ENCODE data around the gene ADIPOR2.

Gene ADIPOR2

GRCh38 chr12:1646569-1647284 lies 44.1 kb upstream of the ADIPOR2 start:
- H3K9ac ChIP-seq (ENCODE audit: insufficient read length, low read depth), result no peak overlapping the region
- peaks cover 56% of the 10 kb centered on the region for H3K36me3 ChIP-seq (ENCODE audit: insufficient read depth, insufficient read length, low read length)
- no peak for DNase-seq (ENCODE audit: low read depth, low spot score)
- no peak overlapping the region for H3K4me3 ChIP-seq (ENCODE audit: insufficient read length, low read depth)
- TF ChIP-seq ZNF274 (IDR thresholded peaks at IDR 0.05; ENCODE audit: low read depth, low read length) (no peak), YY1 (IDR thresholded peaks at IDR 0.05; ENCODE audit: insufficient read depth, insufficient read length) (no peak), SUZ12 (IDR thresholded peaks at IDR 0.05; ENCODE audit: extremely low read depth, insufficient read depth, insufficient read length) (no peak)
- no peaks in the 10 kb centered on the region for H3K9me3 ChIP-seq (ENCODE audit: insufficient read depth, low read length)
- H3K27me3 ChIP-seq (ENCODE audit: insufficient read depth, insufficient read length), result no peaks in the 10 kb centered on the region
- peaks cover 14% of the 10 kb centered on the region for H3K4me1 ChIP-seq (ENCODE audit: insufficient read depth, insufficient read length)

- Histone ChIP-seq H3K36me3 (ENCODE audit: insufficient read depth, insufficient read length, low read length) (peaks cover 50% of the 10 kb centered on the region), H3K4me1 (ENCODE audit: insufficient read depth, insufficient read length) (peaks cover 10% of the 10 kb centered on the region), H3K9ac (ENCODE audit: insufficient read length, low read depth) (no peak overlapping the region), H3K9me3 (ENCODE audit: insufficient read depth, low read length) (no peaks in the 10 kb centered on the region), H3K4me3 (ENCODE audit: insufficient read length, low read depth) (no peak overlapping the region), H3K27me3 (ENCODE audit: insufficient read depth, insufficient read length) (no peaks in the 10 kb centered on the region)
- DNase-seq (ENCODE audit: low read depth, low spot score), result no peak
- TF ChIP-seq YY1 (IDR thresholded peaks at IDR 0.05; ENCODE audit: insufficient read depth, insufficient read length) (no peak), ZNF274 (IDR thresholded peaks at IDR 0.05; ENCODE audit: low read depth, low read length) (no peak), SUZ12 (IDR thresholded peaks at IDR 0.05; ENCODE audit: extremely low read depth, insufficient read depth, insufficient read length) (no peak)
These were observed 43.6 kb upstream of the ADIPOR2 start for GRCh38 chr12:1647285-1647669.

- TF ChIP-seq YY1 (IDR thresholded peaks at IDR 0.05; ENCODE audit: insufficient read depth, insufficient read length) (no peak), ZNF274 (IDR thresholded peaks at IDR 0.05; ENCODE audit: low read depth, low read length) (no peak), SUZ12 (IDR thresholded peaks at IDR 0.05; ENCODE audit: extremely low read depth, insufficient read depth, insufficient read length) (no peak)
- no peak overlapping the region for H3K9ac ChIP-seq (ENCODE audit: insufficient read length, low read depth)
- no peaks in the 10 kb centered on the region for H3K27me3 ChIP-seq (ENCODE audit: insufficient read depth, insufficient read length)
- DNase-seq (ENCODE audit: low read depth, low spot score), result peak; percentile 57
- no peaks in the 10 kb centered on the region for H3K9me3 ChIP-seq (ENCODE audit: insufficient read depth, low read length)
- H3K36me3 ChIP-seq (ENCODE audit: insufficient read depth, insufficient read length, low read length), result peaks cover 28% of the 10 kb centered on the region
- no peak overlapping the region for H3K4me3 ChIP-seq (ENCODE audit: insufficient read length, low read depth)
- peaks cover 12% of the 10 kb centered on the region for H3K4me1 ChIP-seq (ENCODE audit: insufficient read depth, insufficient read length)
These were observed 40.5 kb upstream of the ADIPOR2 start for GRCh38 chr12:1650260-1650977.

GRCh38 chr12:1650978-1651361 lies 39.9 kb upstream of the ADIPOR2 start:
- H3K4me3 ChIP-seq (ENCODE audit: insufficient read length, low read depth), result no peak overlapping the region
- H3K4me1 ChIP-seq (ENCODE audit: insufficient read depth, insufficient read length), result peaks cover 6% of the 10 kb centered on the region
- H3K9me3 ChIP-seq (ENCODE audit: insufficient read depth, low read length), result no peaks in the 10 kb centered on the region
- DNase-seq (ENCODE audit: low read depth, low spot score), result no peak
- H3K27me3 ChIP-seq (ENCODE audit: insufficient read depth, insufficient read length), result no peaks in the 10 kb centered on the region
- no peak overlapping the region for H3K9ac ChIP-seq (ENCODE audit: insufficient read length, low read depth)
- H3K36me3 ChIP-seq (ENCODE audit: insufficient read depth, insufficient read length, low read length), result peaks cover 22% of the 10 kb centered on the region
- no peak for TF ChIP-seq YY1 (IDR thresholded peaks at IDR 0.05; ENCODE audit: insufficient read depth, insufficient read length)
- no peak for TF ChIP-seq ZNF274 (IDR thresholded peaks at IDR 0.05; ENCODE audit: low read depth, low read length)
- TF ChIP-seq SUZ12 (IDR thresholded peaks at IDR 0.05; ENCODE audit: extremely low read depth, insufficient read depth, insufficient read length), result no peak

GRCh38 chr12:1651946-1652345 lies 38.9 kb upstream of the ADIPOR2 start:
- H3K9ac ChIP-seq (ENCODE audit: insufficient read length, low read depth), result no peak overlapping the region
- H3K36me3 ChIP-seq (ENCODE audit: insufficient read depth, insufficient read length, low read length), result peaks cover 13% of the 10 kb centered on the region
- no peaks in the 10 kb centered on the region for H3K9me3 ChIP-seq (ENCODE audit: insufficient read depth, low read length)
- no peaks in the 10 kb centered on the region for H3K27me3 ChIP-seq (ENCODE audit: insufficient read depth, insufficient read length)
- no peak for DNase-seq (ENCODE audit: low read depth, low spot score)
- no peak overlapping the region for H3K4me3 ChIP-seq (ENCODE audit: insufficient read length, low read depth)
- no peak for TF ChIP-seq SUZ12 (IDR thresholded peaks at IDR 0.05; ENCODE audit: extremely low read depth, insufficient read depth, insufficient read length)
- TF ChIP-seq ZNF274 (IDR thresholded peaks at IDR 0.05; ENCODE audit: low read depth, low read length), result no peak
- TF ChIP-seq YY1 (IDR thresholded peaks at IDR 0.05; ENCODE audit: insufficient read depth, insufficient read length), result no peak
- H3K4me1 ChIP-seq (ENCODE audit: insufficient read depth, insufficient read length), result peaks cover 6% of the 10 kb centered on the region

- Histone ChIP-seq H3K36me3 (ENCODE audit: insufficient read depth, insufficient read length, low read length) (no peaks in the 10 kb centered on the region), H3K9ac (ENCODE audit: insufficient read length, low read depth) (no peak overlapping the region), H3K4me1 (ENCODE audit: insufficient read depth, insufficient read length) (peaks cover 11% of the 10 kb centered on the region), H3K27me3 (ENCODE audit: insufficient read depth, insufficient read length) (peaks cover 3% of the 10 kb centered on the region), H3K9me3 (ENCODE audit: insufficient read depth, low read length) (no peaks in the 10 kb centered on the region), H3K4me3 (ENCODE audit: insufficient read length, low read depth) (no peak overlapping the region)
- no peak for DNase-seq (ENCODE audit: low read depth, low spot score)
- TF ChIP-seq YY1 (IDR thresholded peaks at IDR 0.05; ENCODE audit: insufficient read depth, insufficient read length), result no peak
- TF ChIP-seq ZNF274 (IDR thresholded peaks at IDR 0.05; ENCODE audit: low read depth, low read length), result no peak
- TF ChIP-seq SUZ12 (IDR thresholded peaks at IDR 0.05; ENCODE audit: extremely low read depth, insufficient read depth, insufficient read length), result no peak
These were observed 35.6 kb upstream of the ADIPOR2 start for GRCh38 chr12:1655225-1655788.

- Histone ChIP-seq H3K4me3 (ENCODE audit: insufficient read length, low read depth) (no peak overlapping the region), H3K9me3 (ENCODE audit: insufficient read depth, low read length) (no peaks in the 10 kb centered on the region), H3K4me1 (ENCODE audit: insufficient read depth, insufficient read length) (peaks cover 11% of the 10 kb centered on the region), H3K27me3 (ENCODE audit: insufficient read depth, insufficient read length) (peaks cover 13% of the 10 kb centered on the region), H3K9ac (ENCODE audit: insufficient read length, low read depth) (no peak overlapping the region), H3K36me3 (ENCODE audit: insufficient read depth, insufficient read length, low read length) (no peaks in the 10 kb centered on the region)
- TF ChIP-seq SUZ12 (IDR thresholded peaks at IDR 0.05; ENCODE audit: extremely low read depth, insufficient read depth, insufficient read length) (no peak), YY1 (IDR thresholded peaks at IDR 0.05; ENCODE audit: insufficient read depth, insufficient read length) (no peak), ZNF274 (IDR thresholded peaks at IDR 0.05; ENCODE audit: low read depth, low read length) (no peak)
- no peak for DNase-seq (ENCODE audit: low read depth, low spot score)
These were observed 34.0 kb upstream of the ADIPOR2 start for GRCh38 chr12:1656902-1657301.
